ENCODE measurements around the gene PRRC1.
"Not testable (repeated sequence)": the region's sequence is repeated elsewhere in the genome, so short reads cannot be mapped to it uniquely, and the experiment has no call there.

Gene PRRC1

GRCh38 chr5:127549551-127549950, 32.1 kb downstream of the PRRC1 start:
- no peak for DNase-seq

- no peak for DNase-seq
Measured at GRCh38 chr5:127550652-127551409, 33.4 kb downstream of the PRRC1 start.

DNA sequence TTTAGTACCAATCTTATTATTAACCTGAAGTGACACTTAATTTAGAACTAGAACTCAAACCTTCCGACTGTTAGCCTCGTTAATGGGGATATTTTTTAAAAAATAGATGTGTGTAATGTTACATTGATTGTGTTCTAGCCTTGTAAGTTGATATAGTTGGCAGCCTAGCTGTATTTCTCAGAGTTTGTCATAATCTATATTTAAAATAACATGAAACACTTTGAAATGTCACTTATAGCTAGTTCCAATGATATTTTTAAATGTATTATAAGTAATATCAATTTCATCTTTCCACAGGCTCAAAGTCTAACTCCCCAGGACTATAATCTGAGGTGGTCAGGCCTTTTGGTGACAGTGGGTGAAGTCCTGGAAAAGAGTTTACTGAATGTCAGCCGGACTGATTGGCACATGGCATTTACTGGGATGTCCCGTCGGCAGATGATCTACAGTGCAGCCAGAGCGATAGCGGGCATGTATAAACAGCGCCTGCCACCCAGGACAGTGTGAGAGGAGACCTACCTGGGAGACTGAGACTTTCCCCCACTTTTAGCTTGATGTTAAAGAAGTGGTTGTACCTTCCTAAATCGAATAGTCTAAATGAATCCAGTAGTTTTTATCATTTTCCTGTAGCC, 34.1 kb downstream of the PRRC1 start:
- DNase-seq = no peak

DNA sequence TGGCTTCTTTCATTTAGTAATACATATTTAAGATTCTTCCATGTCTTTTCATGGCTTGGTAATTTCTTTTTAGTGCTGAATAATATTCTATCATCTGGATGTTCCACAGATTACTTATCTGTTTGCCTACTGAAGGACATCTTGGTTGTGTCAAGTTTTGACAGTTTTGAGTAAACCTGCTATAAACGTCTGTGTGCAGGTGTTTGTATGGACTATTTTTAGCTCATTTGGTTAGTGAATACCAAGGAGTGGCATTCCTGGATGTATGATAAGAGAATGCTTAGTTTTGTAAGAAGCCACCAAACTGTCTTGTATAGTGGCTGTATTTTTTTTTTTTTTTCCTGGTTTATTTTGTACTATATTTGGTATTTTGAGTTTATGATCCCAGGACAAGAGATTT, 38.4 kb downstream of the PRRC1 start:
- DNase-seq = no peak

- DNase-seq = no peak
Measured at GRCh38 chr5:127556609-127557334, 39.3 kb downstream of the PRRC1 start.

- DNase-seq = no peak
Measured at GRCh38 chr5:127558273-127558672, 40.8 kb downstream of the PRRC1 start.

DNA sequence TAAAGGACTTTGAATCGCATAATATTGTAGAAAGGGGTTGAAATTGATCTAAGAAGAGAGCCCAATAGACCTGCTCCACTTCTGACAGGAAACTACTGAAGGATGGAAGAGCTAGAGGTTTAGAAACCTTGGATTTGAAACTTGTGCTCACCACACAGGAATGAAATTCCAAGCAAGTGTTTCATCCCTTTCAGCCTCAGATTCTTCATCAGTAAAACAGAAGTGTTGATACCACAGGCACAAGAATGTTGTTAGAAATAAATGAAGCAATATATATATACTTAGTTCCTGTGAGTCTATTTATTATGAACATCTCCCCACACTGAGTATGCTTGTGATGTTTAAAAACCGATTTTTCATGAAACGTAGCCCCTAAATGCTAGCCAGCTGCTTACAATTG, 43.8 kb downstream of the PRRC1 start:
- no peak for DNase-seq

GRCh38 chr5:127562252-127562651, 44.8 kb downstream of the PRRC1 start:
- DNase-seq = no peak

GRCh38 chr5:127563136-127563535, 45.7 kb downstream of the PRRC1 start:
- no peak for DNase-seq

GRCh38 chr5:127564002-127564769, 46.7 kb downstream of the PRRC1 start:
- peak in 1 of 2 experiments; percentile 9 for DNase-seq

GRCh38 chr5:127565586-127566270, 48.3 kb downstream of the PRRC1 start:
- DNase-seq = no peak

GRCh38 chr5:127567026-127567768, 49.8 kb downstream of the PRRC1 start:
- no peak for DNase-seq

DNA sequence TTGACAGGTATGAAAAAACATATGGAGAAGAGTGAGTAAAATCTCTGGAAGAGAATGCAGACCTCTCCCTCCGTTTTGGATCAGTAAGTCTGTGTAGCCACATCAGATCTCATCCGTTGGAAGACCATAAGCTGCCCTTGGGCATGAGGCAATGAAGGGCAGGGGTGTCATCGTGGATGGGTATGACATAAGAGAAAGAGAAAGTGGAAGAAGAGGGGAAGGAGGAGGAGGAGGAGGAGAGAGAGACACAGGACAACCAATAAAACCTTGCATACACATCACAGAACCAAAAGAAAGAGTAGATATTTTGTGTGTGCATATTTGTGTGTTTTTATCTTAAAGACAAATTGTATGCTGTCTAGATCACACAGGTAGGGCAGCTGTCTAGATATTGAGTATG, 50.7 kb downstream of the PRRC1 start:
- no peak for DNase-seq

DNA sequence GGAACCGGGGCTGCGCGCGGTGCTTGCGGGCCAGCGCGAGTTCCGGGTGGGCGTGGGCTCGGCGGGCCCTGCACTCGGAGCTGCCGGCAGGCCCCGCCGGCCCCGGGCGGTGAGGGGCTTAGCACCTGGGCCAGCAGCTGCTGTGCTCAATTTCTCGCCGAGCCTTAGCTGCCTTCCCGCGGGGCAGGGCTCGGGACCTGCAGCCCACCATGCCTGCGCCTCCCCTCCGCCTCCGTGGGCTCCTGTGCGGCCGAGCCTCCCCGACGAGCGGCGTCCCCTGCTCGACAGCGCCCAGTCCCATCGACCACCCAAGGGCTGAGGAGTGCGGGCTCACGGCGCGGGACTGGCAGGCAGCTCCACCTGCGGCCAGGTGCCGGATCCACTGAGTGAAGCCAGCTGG, 52.0 kb downstream of the PRRC1 start:
- DNase-seq = not testable (repeated sequence)

DNA sequence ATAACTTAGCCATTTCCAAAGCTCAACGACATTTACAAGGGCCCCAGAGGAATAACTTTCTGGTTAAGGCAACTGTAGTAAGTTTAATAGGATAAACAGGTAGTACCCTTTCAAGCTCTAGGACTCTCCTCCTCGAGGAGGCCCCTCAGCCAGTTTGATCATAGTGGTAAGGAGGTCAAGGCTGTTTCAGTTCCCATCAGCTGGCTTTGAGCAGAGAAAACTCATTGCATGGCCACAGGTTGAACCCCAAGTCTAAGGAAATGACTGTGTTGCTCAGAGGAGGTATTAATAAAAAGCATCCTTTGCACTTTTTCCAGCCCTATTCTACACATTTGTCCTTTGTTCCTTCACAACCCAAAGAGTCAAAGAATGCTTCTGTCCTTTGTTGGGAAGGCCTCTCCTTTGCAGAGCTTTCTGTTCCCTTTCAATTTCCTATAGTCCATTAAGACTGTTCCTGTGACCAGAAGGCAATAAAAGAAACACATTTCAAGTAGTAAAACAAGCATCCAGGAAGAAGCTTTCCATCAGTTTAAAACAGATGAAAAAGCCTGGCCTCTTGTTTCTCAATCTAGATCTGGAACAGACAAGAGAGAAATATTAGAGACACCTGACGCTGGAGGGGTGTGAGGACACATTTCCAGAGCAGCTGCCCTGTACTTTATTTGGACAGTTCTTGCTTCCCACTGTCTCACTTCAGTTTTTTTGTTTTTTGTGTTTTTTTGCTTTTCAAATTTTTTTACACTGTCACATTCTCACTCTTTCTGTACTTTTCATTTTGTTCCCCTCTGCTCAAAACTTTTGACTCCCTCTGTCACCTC, 54.1 kb downstream of the PRRC1 start:
- no peak for DNase-seq

- no peak for DNase-seq
Measured at GRCh38 chr5:127572930-127573329, 55.5 kb downstream of the PRRC1 start.

DNA sequence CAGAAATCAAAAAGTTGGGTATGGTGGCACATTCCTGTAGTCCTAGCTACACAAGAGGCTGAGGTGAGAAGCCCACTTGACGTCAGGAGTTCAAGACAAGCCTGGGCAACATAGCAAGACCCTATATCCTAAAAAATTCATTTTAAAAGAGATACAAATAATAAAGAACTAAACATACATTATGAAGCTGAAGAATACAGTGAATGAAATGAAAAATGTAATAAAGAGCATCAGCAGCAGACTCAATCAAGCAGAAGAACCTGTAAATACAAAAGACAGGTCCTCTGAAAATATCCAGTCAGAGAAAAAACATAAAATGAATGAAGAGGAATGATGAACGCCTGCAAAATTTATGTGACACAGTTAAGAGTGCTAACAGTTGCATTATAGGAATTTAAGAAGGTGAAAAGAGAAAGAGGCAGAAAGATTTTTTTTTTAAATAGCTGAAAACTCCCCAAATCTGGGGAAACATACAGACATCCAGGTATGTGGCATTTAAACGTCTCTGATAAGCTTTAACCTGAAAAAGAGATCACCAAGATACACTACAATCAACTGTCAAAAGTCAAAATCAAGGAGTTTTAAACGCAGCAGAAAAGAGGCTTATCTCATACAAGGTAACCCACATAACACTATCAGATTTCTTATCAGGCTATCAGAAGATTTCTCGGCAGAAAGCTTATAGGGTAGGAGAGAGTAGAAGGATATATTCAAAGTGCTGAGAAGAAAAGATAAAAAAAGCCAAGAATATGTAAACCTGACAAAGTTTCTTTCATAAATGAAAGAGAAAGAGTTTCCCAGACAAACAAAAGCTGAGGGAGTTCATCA, 57.6 kb downstream of the PRRC1 start:
- DNase-seq = no peak

DNA sequence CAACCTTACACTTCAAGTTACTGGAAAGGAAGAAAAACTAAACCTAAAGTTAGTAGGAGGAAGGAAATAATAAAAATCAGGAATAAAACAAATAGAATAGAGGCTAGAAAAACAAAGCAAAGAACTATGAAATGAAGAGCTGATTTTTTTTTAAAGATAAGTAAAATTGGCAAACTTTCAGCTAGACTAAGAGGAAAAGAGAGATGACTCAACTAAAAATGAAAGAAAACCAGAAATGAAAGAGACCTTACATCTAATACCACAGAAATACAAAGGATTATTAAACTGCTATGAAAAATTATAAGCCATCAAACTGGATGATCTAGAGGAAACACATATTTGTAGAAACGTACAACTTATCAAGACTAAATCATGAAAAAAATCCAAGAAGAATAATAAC, 60.0 kb downstream of the PRRC1 start:
- DNase-seq = no peak

DNA sequence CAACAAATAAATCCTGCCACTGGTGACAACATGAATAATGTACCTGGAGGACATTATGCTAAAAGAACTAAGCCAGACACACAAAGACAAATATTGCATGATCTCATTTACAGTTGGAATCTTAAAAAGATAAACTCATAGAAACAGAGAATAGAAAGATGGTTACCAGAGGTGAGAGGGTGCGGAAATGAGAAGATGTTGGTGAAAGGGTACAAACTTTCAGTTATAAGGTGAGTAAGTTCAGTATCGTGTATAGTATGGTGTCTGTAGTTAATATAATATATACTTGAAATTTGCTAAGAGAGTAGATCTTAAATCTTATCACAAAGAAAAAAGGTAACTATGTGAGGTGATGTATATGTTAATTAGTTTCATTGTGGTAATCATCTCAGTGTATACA, 63.3 kb downstream of the PRRC1 start:
- DNase-seq = no peak

GRCh38 chr5:127581450-127581849, 64.0 kb downstream of the PRRC1 start:
- no peak for DNase-seq

Data from cerebellar nuclear complex (tissue), 1 donor.